Omental fat pad (tissue), 4 donors: Measurements from ENCODE around the gene STK16. TPM values are rescaled to one million over a fixed set of nuclear protein-coding genes. Genes with fewer than 3 reads are reported as not detected.

ENCODE experiments used
- ATAC-seq: fragments of 150-250 bp; one replicate; pipeline ENCODE4 v1.9.1; 2016; ENCODE audit warnings: mild to moderate bottlenecking, moderate library complexity; ENCODE audit not compliant: low FRiP score
- DNase-seq: peaks from one replicate; pipeline ENCODE4 v3.0.0-alpha.2; 2019; ENCODE audit warnings: low spot score
- CTCF ChIP-seq, 3 donors: fragments of 450-650 bp; IDR thresholded peaks; one replicate each; pipeline ENCODE4 v1.5.1; 2016 to 2017; ENCODE audit warnings: antibody characterized with exemption in 3 of 3, mild to moderate bottlenecking in 3 of 3, moderate library complexity in 2 of 3
- total RNA-seq, 4 donors: library from RNA; depleted of rRNA; stranded (reverse); fragments of >200 nt; gene quantifications; one replicate each; pipeline ENCODE4 v1.1.0, GENCODE V29; 2016

Gene STK16
- total RNA-seq, 4 donors from 2014 or later = 9.8 to 18.9 (median 12.5) TPM

- no peak for TF ChIP-seq CTCF (IDR thresholded peaks at IDR 0.05)
- ATAC-seq = peak; percentile 36
- DNase-seq = no peak
Measured at GRCh38 chr2:219230059-219230540, 15.2 kb upstream of the STK16 start.

GRCh38 chr2:219234331-219234730 lies 10.9 kb upstream of the STK16 start:
- DNase-seq (no peak), ATAC-seq (no peak)
- no peak for TF ChIP-seq CTCF (IDR thresholded peaks at IDR 0.05)

- ATAC-seq (peak; percentile 41), DNase-seq (no peak)
- no peak for TF ChIP-seq CTCF (IDR thresholded peaks at IDR 0.05)
Measured at GRCh38 chr2:219243291-219243761, 2.0 kb upstream of the STK16 start.

- ATAC-seq (no peak), DNase-seq (no peak)
- TF ChIP-seq CTCF (IDR thresholded peaks at IDR 0.05) = no peak
Measured at GRCh38 chr2:219244789-219245147, 511 bp upstream of the STK16 start.

- ATAC-seq (peak; percentile 1), DNase-seq (no peak)
- TF ChIP-seq CTCF (IDR thresholded peaks at IDR 0.05) = no peak
Measured at GRCh38 chr2:219245899-219246230, 586 bp downstream of the STK16 start.

- DNase-seq = no peak
- TF ChIP-seq CTCF (IDR thresholded peaks at IDR 0.05) = no peak
- ATAC-seq = no peak
Measured at GRCh38 chr2:219246559-219246958, 1.3 kb downstream of the STK16 start.

- TF ChIP-seq CTCF (IDR thresholded peaks at IDR 0.05) = no peak
- ATAC-seq = no peak
- DNase-seq = no peak
Measured at GRCh38 chr2:219247678-219248642, 2.7 kb downstream of the STK16 start.
